GM19328 (cell line): ENCODE results near the gene MEIS1.
A peak's percentile ranks its signal among the peaks of the same experiment; 100 is the strongest.
"Not testable (repeated sequence)": the region's sequence is repeated elsewhere in the genome, so short reads cannot be mapped to it uniquely, and the experiment has no call there.

Experiments
- ATAC-seq: cut with Tn5 transposase; IDR thresholded peaks from one replicate; pipeline ENCODE4 v1.9.1; 2021; ENCODE audit warnings: mild to moderate bottlenecking, moderate library complexity; ENCODE audit not compliant: unreplicated experiment

The MEIS1 gene

DNA sequence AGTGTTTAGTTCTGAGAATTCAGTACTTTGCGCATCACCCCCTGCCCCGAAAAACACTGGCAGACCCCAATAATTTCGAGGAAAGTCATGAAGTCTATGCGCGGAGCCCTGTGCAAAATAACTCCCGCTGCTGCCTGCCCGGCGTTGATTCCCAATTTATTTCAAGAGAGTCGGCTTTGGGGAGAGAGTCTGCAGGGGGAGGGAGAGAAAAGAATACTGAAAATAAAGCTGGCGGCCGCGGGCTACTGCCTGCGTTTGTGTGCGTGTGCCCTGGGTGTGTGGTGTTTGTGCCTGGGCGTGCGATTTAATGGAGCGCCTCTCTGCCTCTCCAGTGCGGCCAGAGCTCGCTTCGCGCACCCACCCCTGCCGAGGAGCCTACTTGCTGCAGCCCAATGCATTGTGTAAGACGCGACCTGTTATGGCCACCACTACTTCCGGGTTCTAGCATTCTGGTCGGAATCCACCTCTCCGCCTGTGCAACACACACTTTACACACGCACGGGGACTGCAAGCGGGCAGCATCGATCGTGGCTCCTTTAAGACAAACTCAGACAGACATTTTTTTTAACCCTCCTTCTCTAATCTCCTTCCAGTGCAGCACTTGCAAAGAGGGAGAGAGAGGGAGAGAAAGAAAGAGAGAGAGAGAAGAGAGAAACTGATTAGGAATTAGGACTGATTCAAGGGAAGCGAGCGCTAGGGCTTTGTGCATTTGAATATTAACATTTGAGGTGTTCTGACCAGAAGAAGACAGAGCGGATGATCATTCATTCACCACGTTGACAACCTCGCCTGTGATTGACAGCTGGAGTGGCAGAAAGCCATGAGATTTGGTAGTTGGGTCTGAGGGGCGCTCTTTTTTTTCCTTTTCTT lies at the start of gene MEIS1:
TSS of gene MEIS1 (plus strand) at position 447 of the 870 bp plus-strand sequence. CDS start 732 bp downstream, outside the sequence.
- peak; percentile 65 for ATAC-seq

GRCh38 chr2:66387016-66387753 lies 47.7 kb upstream of the MEIS1 start:
- no peak for ATAC-seq

DNA sequence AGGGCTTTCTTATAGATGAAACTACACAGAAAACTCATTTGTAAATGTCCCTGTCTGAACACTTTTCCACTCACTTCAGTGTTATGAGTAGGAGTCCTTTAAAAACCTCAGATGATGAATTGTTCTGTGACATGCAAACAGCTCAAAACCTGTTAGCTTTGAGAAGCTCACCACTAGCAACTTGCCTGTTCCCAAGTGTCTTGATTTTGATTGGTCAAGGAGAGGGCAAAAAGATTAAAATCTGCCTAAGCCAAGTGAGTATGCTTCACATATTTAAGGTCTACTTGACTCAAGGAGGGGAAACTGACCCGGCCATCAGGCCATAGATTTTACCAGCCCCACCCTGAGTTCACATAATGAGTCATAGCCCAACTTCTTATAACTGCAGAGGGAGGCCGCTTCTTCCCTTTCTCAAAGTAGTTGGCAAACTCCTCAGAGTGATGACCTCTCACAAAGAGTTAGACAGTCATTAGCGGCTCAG lies 45.2 kb upstream of the MEIS1 start:
- no peak for ATAC-seq

DNA sequence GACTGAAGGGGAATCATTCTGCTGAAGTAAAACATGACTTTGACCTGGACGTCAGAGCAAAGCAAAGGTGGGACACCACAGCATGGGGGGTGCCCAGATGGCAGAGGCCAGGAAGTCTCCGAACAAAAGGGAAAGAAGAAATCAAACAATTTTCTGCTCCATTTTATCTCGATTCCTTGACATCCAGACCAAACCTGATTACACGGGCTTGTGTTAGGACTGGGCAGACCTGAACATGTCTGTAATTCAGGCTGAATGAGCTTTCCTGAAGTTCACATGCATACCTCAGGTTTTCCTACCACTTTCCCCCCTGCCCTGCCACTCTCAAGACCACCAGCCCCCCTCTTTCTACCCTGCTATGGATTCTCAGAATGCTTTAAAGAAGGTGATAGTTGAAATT lies 44.8 kb upstream of the MEIS1 start:
- ATAC-seq, result no peak

GRCh38 chr2:66390811-66391210 lies 44.1 kb upstream of the MEIS1 start:
- no peak for ATAC-seq

GRCh38 chr2:66391240-66391639 lies 43.7 kb upstream of the MEIS1 start:
- not testable (repeated sequence) for ATAC-seq

DNA sequence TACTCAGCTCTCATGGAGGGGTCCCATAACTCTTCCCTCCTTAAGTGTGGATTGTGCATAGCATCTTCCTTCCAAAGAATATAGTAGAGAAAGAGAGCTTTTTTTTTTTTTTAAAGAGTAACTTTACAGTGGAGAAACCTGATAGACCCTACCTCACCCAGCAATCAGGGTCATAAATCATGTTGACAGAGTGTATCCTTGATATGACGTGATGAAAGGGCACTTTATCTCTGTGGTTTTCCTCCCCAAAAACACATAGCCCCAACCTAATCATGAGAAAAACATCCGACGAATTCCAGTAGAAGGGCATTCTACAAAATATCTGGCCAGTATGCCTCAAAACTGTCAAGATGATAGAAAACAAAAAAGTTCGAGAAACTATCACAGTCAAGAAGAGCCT lies 29.5 kb upstream of the MEIS1 start:
- no peak for ATAC-seq

GRCh38 chr2:66408905-66409304 lies 26.0 kb upstream of the MEIS1 start:
- ATAC-seq, result no peak

- no peak for ATAC-seq
Observed at GRCh38 chr2:66412874-66413273, 22.1 kb upstream of the MEIS1 start.

DNA sequence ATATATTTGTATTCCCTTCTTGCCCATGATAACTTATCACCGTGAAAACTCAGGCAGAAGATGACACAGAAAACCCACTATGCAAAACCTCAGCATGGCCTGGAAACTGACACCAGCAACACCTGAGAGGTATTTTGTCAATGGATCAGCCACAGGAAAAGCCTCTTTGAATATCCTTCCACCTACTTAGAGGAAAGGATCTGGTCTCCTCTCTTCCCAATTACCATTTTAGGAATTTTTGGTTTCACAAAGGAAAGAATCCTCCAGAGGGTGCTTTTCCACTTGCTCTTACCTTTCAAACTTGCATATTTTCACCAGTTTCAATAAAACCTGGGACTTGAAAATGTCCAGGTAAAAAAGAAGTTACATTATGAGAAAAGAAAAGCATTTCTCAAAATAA lies 20.0 kb upstream of the MEIS1 start:
- no peak for ATAC-seq

- no peak for ATAC-seq
Observed at GRCh38 chr2:66418381-66418780, 16.5 kb upstream of the MEIS1 start.

DNA sequence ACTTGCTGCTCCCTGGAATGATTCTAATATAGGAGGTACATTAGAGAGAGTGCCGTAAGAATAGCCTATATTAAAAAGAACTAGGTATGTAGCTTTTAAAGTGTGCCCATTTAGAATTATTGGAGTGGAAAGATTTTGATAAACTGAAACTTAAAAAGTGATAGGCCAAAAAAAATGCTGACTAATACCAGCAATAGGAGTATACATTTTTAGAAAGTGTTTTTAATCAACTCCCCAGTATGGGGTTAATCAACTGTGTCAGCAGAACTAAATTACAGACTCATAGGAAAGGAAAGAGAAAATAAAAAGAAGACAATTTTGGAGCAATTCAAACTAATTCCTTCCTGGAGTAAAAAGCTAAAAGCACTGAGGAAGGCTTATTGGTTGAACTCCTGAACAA lies 13.3 kb upstream of the MEIS1 start:
- no peak for ATAC-seq

- no peak for ATAC-seq
Observed at GRCh38 chr2:66423391-66424124, 11.4 kb upstream of the MEIS1 start.

GRCh38 chr2:66426244-66427111 lies 8.4 kb upstream of the MEIS1 start:
- no peak for ATAC-seq

- no peak for ATAC-seq
Observed at GRCh38 chr2:66427300-66427699, 7.6 kb upstream of the MEIS1 start.

DNA sequence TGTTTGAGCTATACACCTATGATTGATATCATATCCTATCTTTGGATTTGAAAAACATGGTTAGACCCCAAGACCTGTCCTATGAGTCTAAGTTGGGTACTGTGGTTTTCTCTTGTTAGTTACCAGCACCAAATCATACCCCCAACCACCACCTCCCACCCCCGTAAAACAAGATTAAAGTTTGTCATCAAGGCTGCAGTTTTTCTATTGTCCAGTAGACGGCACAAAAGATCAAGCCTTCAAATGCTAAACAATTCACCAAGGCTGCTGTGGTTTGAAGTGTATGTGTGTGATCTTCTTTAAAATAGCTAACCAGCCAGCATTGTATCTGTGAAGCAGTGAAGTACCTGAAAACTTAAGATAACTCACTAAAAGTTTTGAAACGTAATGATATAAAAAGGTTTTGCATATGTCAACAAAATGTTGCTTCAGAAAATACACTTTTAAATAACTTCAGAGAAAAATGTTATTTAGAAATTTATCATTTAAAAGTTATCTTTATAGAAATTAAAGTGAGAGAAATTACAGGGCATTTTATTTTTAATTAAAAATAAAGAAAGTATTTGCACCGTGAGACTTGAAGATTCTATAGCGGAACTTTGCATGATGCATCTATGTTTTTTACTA lies 5.8 kb upstream of the MEIS1 start:
- ATAC-seq, result no peak

GRCh38 chr2:66429693-66430504 lies 5.0 kb upstream of the MEIS1 start:
- no peak for ATAC-seq

DNA sequence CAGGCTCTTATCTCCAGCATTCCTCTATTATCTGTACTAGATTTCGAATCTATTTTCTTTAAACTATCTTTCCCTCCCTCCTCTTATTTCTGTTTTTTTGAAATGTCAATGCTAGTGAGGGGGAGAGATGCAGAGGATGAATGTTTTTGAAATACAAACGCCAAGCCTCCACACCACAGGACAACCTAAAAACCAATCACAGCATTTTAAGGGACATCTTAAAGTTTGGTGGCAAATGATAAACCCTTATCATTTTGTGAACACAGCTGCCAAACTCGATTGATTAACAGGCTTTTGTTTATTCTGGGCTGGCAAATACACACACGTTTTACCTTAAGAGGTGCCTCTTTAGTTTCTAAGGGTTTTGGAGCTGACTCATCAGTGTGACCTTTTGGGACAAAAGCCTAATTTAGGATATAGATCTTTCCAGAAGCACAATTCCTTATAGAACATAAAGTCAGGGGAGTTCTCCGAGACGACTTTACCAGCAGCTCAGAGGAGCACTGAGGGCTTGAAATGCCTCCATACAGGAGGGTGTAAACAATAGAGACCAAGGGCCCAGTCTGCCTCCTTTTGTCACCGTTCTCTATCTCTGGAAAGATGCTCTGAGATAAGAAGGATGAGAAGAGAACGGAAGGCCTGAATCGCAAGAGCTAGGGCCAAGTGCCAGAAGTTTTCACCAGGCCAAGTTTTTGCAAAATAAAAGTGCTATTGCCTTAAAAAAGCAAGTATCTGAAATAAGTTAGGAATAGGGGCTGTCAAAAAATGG lies 4.2 kb upstream of the MEIS1 start:
- ATAC-seq, result no peak
